ENCODE results near the gene IMPACT.

GRCh38 chr18:24470022-24470618 lies 43.6 kb downstream of the IMPACT start:
- TF ChIP-seq CTCF (IDR thresholded peaks at IDR 0.05; ENCODE audit: low read depth, low read length, poor library complexity, severe bottlenecking) (no peak), EZH2phosphoT487 (IDR thresholded peaks at IDR 0.05; ENCODE audit: borderline replicate concordance, low read length) (no peak)

Data from DOHH2 (cell line).